ENCODE results near the gene TMEM267.

TMEM267 gene

DNA sequence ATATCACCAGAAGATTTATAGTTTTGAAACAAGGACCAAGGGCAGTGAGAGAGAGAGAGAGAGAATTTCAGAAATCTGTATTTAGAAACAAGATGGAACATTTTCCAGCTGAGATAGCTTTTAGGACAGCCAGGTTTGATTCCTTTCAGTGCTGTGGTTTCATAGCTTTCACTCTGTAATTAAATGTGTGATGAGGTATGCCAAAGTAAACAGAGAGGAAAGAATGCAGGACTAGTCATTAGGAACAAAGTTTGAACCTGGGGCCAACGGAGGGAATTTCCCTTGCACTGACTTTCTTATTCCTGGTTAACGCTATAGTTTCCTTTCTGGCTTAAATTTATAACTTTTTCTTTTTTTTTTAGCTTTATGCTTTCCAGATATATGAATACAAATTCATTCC, 61.5 kb downstream of the TMEM267 start:
- TF ChIP-seq, protein P1, sequence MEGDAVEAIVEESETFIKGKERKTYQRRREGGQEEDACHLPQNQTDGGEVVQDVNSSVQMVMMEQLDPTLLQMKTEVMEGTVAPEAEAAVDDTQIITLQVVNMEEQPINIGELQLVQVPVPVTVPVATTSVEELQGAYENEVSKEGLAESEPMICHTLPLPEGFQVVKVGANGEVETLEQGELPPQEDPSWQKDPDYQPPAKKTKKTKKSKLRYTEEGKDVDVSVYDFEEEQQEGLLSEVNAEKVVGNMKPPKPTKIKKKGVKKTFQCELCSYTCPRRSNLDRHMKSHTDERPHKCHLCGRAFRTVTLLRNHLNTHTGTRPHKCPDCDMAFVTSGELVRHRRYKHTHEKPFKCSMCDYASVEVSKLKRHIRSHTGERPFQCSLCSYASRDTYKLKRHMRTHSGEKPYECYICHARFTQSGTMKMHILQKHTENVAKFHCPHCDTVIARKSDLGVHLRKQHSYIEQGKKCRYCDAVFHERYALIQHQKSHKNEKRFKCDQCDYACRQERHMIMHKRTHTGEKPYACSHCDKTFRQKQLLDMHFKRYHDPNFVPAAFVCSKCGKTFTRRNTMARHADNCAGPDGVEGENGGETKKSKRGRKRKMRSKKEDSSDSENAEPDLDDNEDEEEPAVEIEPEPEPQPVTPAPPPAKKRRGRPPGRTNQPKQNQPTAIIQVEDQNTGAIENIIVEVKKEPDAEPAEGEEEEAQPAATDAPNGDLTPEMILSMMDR (IDR thresholded peaks at IDR 0.05) = no peak
- no peak for TF ChIP-seq ZFX (IDR thresholded peaks at IDR 0.05; ENCODE audit: borderline replicate concordance)
- H3K27ac ChIP-seq = peak overlapping the region; percentile 28

- TF ChIP-seq ZFX (IDR thresholded peaks at IDR 0.05; ENCODE audit: borderline replicate concordance) = no peak
- TF ChIP-seq, protein P1 (IDR thresholded peaks at IDR 0.05) = no peak
- peak overlapping the region; percentile 28 for H3K27ac ChIP-seq
Measured at GRCh38 chr5:43421450-43422133, 62.1 kb downstream of the TMEM267 start.

GRCh38 chr5:43420241-43420640, 63.4 kb downstream of the TMEM267 start:
- TF ChIP-seq, protein P1 (IDR thresholded peaks at IDR 0.05) = no peak
- no peak for TF ChIP-seq ZFX (IDR thresholded peaks at IDR 0.05; ENCODE audit: borderline replicate concordance)
- no peak overlapping the region for H3K27ac ChIP-seq

DNA sequence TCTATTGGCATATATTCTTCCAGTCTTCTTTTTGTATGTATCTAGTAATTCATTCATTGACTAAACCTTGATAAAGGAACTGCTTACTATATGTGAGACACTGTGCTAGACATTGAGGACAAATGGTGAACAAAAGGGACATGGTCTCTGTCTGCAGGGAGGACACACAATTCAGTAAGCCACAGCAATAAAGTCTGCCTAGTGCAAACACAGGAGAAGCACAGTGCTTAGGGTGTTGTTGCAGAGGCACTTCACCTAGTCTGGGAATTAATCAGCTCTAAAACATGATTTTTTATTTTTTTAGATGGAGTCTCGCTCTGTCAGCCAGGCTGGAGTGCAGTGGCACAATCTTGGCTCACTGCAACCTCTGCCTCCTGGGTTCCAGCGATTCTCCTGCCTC, 65.1 kb downstream of the TMEM267 start:
- H3K27ac ChIP-seq = no peak overlapping the region
- TF ChIP-seq, protein P1 (IDR thresholded peaks at IDR 0.05) = no peak
- no peak for TF ChIP-seq ZFX (IDR thresholded peaks at IDR 0.05; ENCODE audit: borderline replicate concordance)

DNA sequence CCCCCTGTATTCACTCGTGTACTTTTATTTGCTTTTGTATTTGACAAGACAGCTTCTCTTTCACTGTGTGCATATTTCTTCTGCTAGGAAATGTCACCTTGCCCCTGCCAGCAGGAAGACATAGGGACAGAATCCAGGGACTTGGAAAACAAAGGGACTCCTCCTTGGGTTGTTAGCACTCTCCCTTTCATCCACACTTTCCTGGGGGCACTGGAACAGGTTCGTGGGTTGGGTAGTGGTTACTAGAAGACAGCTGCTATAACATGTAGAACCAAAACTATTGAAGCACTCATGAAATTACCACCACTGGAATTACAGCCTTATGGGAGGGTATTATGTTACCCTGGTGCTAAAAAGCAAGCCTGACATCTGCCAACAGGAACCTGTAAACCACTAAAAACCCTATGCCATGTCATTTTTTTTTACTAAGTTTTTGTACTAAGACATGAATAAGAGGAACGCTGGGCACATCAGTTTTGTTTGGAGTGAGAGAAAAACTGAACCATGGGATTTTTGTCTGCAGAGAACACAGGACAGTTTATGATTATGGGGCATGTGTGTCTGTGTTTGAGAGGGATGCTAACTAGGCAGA, 66.8 kb downstream of the TMEM267 start:
- no peak overlapping the region for H3K27ac ChIP-seq
- no peak for TF ChIP-seq ZFX (IDR thresholded peaks at IDR 0.05; ENCODE audit: borderline replicate concordance)
- TF ChIP-seq, protein P1 (IDR thresholded peaks at IDR 0.05) = no peak

DNA sequence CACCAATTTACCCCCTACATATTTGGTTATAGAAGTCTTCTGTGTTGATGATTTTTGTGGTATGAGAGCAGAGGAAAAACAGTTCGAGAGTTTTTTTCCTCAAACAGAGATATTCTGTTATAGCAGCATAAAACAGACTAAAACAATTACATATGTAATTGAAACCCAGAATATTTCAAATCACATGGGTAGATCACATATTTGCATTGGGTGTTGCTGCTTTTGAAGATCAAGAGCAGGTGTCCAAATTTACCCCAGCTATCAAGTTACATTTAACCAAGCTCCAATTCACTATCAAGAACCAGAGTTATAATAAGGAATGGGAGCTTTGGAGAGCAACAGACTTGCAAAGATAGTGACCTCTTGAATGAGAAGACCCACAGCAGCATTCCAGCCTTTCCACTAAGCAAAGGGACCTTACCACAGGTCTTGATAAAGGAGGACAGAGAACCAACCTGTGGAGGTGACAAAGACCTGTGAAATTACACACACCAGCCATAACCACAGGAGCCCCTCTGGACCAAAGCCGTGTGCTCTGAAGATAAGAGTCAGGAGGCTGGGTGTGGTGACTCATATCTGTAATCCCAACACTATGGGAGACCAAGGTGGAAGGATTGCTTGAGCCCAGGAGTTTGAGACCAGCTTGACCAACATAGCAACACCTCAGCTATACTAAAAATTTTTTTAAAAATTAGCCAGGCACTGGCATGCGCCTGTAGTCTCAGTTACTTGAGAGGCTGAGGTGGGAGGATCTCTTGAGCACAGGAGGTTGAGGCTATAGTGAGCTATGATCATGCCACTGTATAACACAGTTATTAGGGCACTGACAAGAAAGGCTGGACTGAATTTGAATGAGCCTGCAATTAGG, 67.5 kb downstream of the TMEM267 start:
- TF ChIP-seq, protein P1 (IDR thresholded peaks at IDR 0.05) = no peak
- TF ChIP-seq ZFX (IDR thresholded peaks at IDR 0.05; ENCODE audit: borderline replicate concordance) = no peak
- no peak overlapping the region for H3K27ac ChIP-seq

All from 22Rv1 (cell line).